ENCODE measurements around the gene TM4SF18.

GRCh38 chr3:149317072-149317471 lies 16.4 kb downstream of the TM4SF18 start:
- TF ChIP-seq, protein P1, sequence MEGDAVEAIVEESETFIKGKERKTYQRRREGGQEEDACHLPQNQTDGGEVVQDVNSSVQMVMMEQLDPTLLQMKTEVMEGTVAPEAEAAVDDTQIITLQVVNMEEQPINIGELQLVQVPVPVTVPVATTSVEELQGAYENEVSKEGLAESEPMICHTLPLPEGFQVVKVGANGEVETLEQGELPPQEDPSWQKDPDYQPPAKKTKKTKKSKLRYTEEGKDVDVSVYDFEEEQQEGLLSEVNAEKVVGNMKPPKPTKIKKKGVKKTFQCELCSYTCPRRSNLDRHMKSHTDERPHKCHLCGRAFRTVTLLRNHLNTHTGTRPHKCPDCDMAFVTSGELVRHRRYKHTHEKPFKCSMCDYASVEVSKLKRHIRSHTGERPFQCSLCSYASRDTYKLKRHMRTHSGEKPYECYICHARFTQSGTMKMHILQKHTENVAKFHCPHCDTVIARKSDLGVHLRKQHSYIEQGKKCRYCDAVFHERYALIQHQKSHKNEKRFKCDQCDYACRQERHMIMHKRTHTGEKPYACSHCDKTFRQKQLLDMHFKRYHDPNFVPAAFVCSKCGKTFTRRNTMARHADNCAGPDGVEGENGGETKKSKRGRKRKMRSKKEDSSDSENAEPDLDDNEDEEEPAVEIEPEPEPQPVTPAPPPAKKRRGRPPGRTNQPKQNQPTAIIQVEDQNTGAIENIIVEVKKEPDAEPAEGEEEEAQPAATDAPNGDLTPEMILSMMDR (IDR thresholded peaks at IDR 0.05): no peak
- no peak for TF ChIP-seq TCF7L2 (IDR thresholded peaks at IDR 0.05; ENCODE audit: low read depth, low read length)
